Amniotic epithelial cell (primary cell): ENCODE data around the gene MAPK12.
A peak's percentile ranks its signal among the peaks of the same experiment; 100 is the strongest.
"Not testable (repeated sequence)": the region's sequence is repeated elsewhere in the genome, so short reads cannot be mapped to it uniquely, and the experiment has no call there.

Experiments used
- DNase-seq: peaks from one replicate; pipeline ENCODE4 v3.0.0-alpha.2; 2010; ENCODE audit warnings: low read depth

MAPK12 gene

GRCh38 chr22:50216055-50216683 lies 45.3 kb downstream of the MAPK12 start:
- DNase-seq: no peak

GRCh38 chr22:50215297-50216054 lies 46.0 kb downstream of the MAPK12 start:
- DNase-seq: no peak

GRCh38 chr22:50213263-50213662 lies 48.2 kb downstream of the MAPK12 start:
- DNase-seq: no peak

- DNase-seq: no peak
Measured at GRCh38 chr22:50211147-50211546, 50.3 kb downstream of the MAPK12 start.

GRCh38 chr22:50210378-50211139 lies 50.9 kb downstream of the MAPK12 start:
- DNase-seq: no peak

GRCh38 chr22:50209893-50210292 lies 51.6 kb downstream of the MAPK12 start:
- DNase-seq: peak; percentile 52

GRCh38 chr22:50208939-50209892 lies 52.3 kb downstream of the MAPK12 start:
- DNase-seq: no peak

GRCh38 chr22:50208430-50208938 lies 53.0 kb downstream of the MAPK12 start:
- DNase-seq: no peak

GRCh38 chr22:50207383-50208140 lies 53.9 kb downstream of the MAPK12 start:
- no peak for DNase-seq

- DNase-seq: peak; percentile 45
Measured at GRCh38 chr22:50206599-50206998, 54.9 kb downstream of the MAPK12 start.

- no peak for DNase-seq
Measured at GRCh38 chr22:50205781-50206569, 55.5 kb downstream of the MAPK12 start.

GRCh38 chr22:50204998-50205397 lies 56.5 kb downstream of the MAPK12 start:
- not testable (repeated sequence) for DNase-seq

- DNase-seq: no peak
Measured at GRCh38 chr22:50204571-50204970, 56.9 kb downstream of the MAPK12 start.

GRCh38 chr22:50203288-50203687 lies 58.2 kb downstream of the MAPK12 start:
- DNase-seq: no peak
